Neural progenitor cell (in vitro differentiated cells): ENCODE results near the gene HVCN1. TPM values are rescaled to one million over a fixed set of nuclear protein-coding genes. Genes with fewer than 3 reads are reported as not detected.

Source experiments
- DNase-seq: peaks from one replicate; pipeline ENCODE4 v3.0.0-alpha.2; 2016; ENCODE audit warnings: low spot score
- H2AFZ ChIP-seq: fragments of 200-600 bp; sonication (generic); replicated peaks from 2 replicates; pipeline ENCODE4 v1.6.1; 2016; ENCODE audit warnings: antibody characterized with exemption
- H3F3A ChIP-seq: fragments of 200-600 bp; sonication (generic); 2 replicates; pipeline ENCODE4 v1.6.1; 2016; ENCODE audit warnings: antibody characterized with exemption, low read depth
- H3K27ac ChIP-seq: fragments of 200-600 bp; sonication (generic); 2 replicates; pipeline ENCODE4 v1.5.1; 2016; ENCODE audit warnings: mild to moderate bottlenecking
- H3K27me3 ChIP-seq: fragments of 200-600 bp; sonication (generic); 2 replicates; pipeline ENCODE4 v1.6.1; 2016; ENCODE audit warnings: mild to moderate bottlenecking, moderate library complexity
- H3K36me3 ChIP-seq: fragments of 200-600 bp; sonication (generic); 2 replicates; pipeline ENCODE4 v1.5.1; 2016
- H3K4me1 ChIP-seq: fragments of 200-600 bp; sonication (generic); 2 replicates; pipeline ENCODE4 v1.6.1; 2016; ENCODE audit warnings: mixed run types
- H3K4me2 ChIP-seq: fragments of 200-600 bp; sonication (generic); 2 replicates; pipeline ENCODE4 v1.6.1; 2016
- H3K4me3 ChIP-seq: fragments of 200-600 bp; sonication (generic); 2 replicates; pipeline ENCODE4 v1.5.1; 2016
- H3K79me2 ChIP-seq: fragments of 200-600 bp; sonication (generic); 2 replicates; pipeline ENCODE4 v1.6.1; 2016; ENCODE audit warnings: low read depth
- H3K9ac ChIP-seq: fragments of 200-600 bp; sonication (generic); 2 replicates; pipeline ENCODE4 v1.6.1; 2016
- H3K9me3 ChIP-seq: fragments of 200-600 bp; sonication (generic); 2 replicates; pipeline ENCODE4 v1.5.1; 2016; ENCODE audit warnings: low read depth
- H4K20me1 ChIP-seq: fragments of 200-600 bp; sonication (generic); 2 replicates; pipeline ENCODE4 v1.6.1; 2016; ENCODE audit warnings: low read depth
- H3K27ac Mint-ChIP-seq: 3 replicates; pipeline ENCODE4 v1.8.0; 2021; ENCODE audit warnings: mixed read lengths
- H3K27me3 Mint-ChIP-seq: 2 replicates; pipeline ENCODE4 v1.8.0; 2022; ENCODE audit warnings: low read depth, mild to moderate bottlenecking, inconsistent platforms, moderate library complexity, mixed read lengths; ENCODE audit not compliant: insufficient read depth
- H3K36me3 Mint-ChIP-seq: 3 replicates; pipeline ENCODE4 v1.8.0; 2021; ENCODE audit warnings: mixed read lengths
- H3K4me1 Mint-ChIP-seq: 3 replicates; pipeline ENCODE4 v1.8.0; 2021; ENCODE audit warnings: mixed read lengths
- H3K4me3 Mint-ChIP-seq: 3 replicates; pipeline ENCODE4 v1.8.0; 2021; ENCODE audit warnings: mild to moderate bottlenecking, moderate library complexity, mixed read lengths
- H3K9me3 Mint-ChIP-seq: 3 replicates; pipeline ENCODE4 v1.8.0; 2020; ENCODE audit warnings: mixed read lengths
- EZH2 ChIP-seq: fragments of 200-600 bp; sonication (generic); IDR thresholded peaks from 2 replicates; pipeline ENCODE4 v1.6.1; 2017; ENCODE audit warnings: antibody characterized with exemption, mild to moderate bottlenecking, moderate library complexity
- EZH2phosphoT487 ChIP-seq: fragments of 200-600 bp; sonication (generic); IDR thresholded peaks from 2 replicates; pipeline ENCODE4 v1.6.1; 2017; ENCODE audit warnings: antibody characterized with exemption
- total RNA-seq: library from RNA; depleted of rRNA; stranded (reverse); fragments of >200 nt; gene quantifications from 2 replicates; pipeline ENCODE4 v1.2.3, GENCODE V29; 2015; ENCODE audit warnings: low replicate concordance
- TF ChIP-seq, protein P1 (sequence below): fragments of 200-600 bp; sonication (generic); IDR thresholded peaks from 2 replicates; pipeline ENCODE4 v1.5.1; 2017; ENCODE audit warnings: antibody characterized with exemption, mild to moderate bottlenecking

HVCN1 gene
- total RNA-seq, 1 donor from 2014 or later: 16.4 TPM

DNA sequence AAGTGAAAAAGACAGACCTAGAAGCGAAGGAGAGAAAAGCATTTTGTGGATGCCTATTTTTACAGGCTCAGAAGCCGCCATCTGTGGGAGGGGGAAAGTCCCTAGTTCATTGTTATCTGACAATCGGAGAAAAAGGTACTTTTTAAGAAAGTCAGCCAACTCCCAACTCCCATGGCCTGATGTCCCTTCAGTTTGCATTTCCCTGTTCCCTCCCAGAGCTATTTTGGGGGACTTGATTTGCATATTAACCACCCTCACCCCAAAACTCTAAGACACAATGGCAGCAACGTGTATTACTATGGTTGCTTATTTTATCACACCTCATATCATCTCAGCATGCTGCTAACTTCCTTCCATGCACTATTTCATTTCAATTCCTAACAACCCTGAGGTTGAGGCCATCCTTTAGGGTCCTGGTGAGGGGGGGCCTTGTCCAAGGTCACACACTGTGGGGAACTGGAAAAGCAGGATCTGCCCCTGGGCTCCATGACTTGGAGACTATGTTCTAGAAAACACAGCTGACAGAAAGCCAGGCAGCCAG, 18.7 kb downstream of the HVCN1 start:
- no peak overlapping the region for H3K27ac ChIP-seq
- no peak overlapping the region for H2AFZ ChIP-seq

DNA sequence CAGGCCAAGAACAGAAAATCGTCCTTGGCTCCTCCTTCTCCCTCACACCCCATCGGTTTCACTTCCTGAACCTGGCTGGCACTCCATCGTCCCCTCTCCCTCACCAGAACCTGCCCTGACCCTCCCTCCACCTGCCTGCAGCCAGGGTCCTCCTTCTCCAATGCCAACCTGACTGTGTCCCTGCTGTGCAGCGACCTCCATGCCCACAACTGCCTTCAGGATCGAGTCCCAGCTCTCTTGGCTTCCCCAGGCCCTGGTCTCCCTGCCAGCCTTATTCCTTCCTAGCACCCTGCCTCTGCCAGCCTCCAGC, 19.8 kb downstream of the HVCN1 start:
- Histone ChIP-seq H3K79me2 (no peaks in the 10 kb centered on the region), H3K36me3 (no peaks in the 10 kb centered on the region), H3F3A (no peaks in the 10 kb centered on the region), H3K9me3 (no peaks in the 10 kb centered on the region), H3K9ac (no peak overlapping the region), H3K4me1 (no peaks in the 10 kb centered on the region), H2AFZ (no peak overlapping the region), H3K4me3 (no peak overlapping the region), H3K4me2 (no peak overlapping the region), H3K27ac (no peak overlapping the region), H4K20me1 (no peaks in the 10 kb centered on the region), H3K27me3 (no peaks in the 10 kb centered on the region)
- H3K36me3 Mint-ChIP-seq: peaks cover 10% of the 10 kb centered on the region
- no peak for TF ChIP-seq EZH2phosphoT487
- no peak overlapping the region for H3K27ac Mint-ChIP-seq
- H3K4me1 Mint-ChIP-seq: peaks cover 6% of the 10 kb centered on the region
- DNase-seq: no peak
- H3K9me3 Mint-ChIP-seq: peaks cover 27% of the 10 kb centered on the region
- H3K27me3 Mint-ChIP-seq: peaks cover 9% of the 10 kb centered on the region
- peak overlapping the region; percentile 11 for H3K4me3 Mint-ChIP-seq

More for the DNA sequence above, 18.7 kb downstream of the HVCN1 start:
- H4K20me1 ChIP-seq: no peaks in the 10 kb centered on the region
- no peaks in the 10 kb centered on the region for H3K79me2 ChIP-seq
- peaks cover 6% of the 10 kb centered on the region for H3K4me1 Mint-ChIP-seq
- peaks cover 9% of the 10 kb centered on the region for H3K27me3 Mint-ChIP-seq
- H3K36me3 Mint-ChIP-seq: peaks cover 3% of the 10 kb centered on the region
- no peaks in the 10 kb centered on the region for H3K9me3 ChIP-seq
- no peak overlapping the region for H3K4me3 ChIP-seq
- no peak for DNase-seq
- TF ChIP-seq EZH2phosphoT487: no peak
- no peak for TF ChIP-seq EZH2
- TF ChIP-seq, protein P1, sequence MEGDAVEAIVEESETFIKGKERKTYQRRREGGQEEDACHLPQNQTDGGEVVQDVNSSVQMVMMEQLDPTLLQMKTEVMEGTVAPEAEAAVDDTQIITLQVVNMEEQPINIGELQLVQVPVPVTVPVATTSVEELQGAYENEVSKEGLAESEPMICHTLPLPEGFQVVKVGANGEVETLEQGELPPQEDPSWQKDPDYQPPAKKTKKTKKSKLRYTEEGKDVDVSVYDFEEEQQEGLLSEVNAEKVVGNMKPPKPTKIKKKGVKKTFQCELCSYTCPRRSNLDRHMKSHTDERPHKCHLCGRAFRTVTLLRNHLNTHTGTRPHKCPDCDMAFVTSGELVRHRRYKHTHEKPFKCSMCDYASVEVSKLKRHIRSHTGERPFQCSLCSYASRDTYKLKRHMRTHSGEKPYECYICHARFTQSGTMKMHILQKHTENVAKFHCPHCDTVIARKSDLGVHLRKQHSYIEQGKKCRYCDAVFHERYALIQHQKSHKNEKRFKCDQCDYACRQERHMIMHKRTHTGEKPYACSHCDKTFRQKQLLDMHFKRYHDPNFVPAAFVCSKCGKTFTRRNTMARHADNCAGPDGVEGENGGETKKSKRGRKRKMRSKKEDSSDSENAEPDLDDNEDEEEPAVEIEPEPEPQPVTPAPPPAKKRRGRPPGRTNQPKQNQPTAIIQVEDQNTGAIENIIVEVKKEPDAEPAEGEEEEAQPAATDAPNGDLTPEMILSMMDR: no peak
- H3K9ac ChIP-seq: no peak overlapping the region
- no peaks in the 10 kb centered on the region for H3F3A ChIP-seq
- H3K9me3 Mint-ChIP-seq: peaks cover 21% of the 10 kb centered on the region
- H3K27me3 ChIP-seq: no peaks in the 10 kb centered on the region
- H3K4me1 ChIP-seq: no peaks in the 10 kb centered on the region
- no peak overlapping the region for H3K4me2 ChIP-seq
- H3K4me3 Mint-ChIP-seq: no peak overlapping the region
- no peaks in the 10 kb centered on the region for H3K36me3 ChIP-seq
- no peak overlapping the region for H3K27ac Mint-ChIP-seq

DNA sequence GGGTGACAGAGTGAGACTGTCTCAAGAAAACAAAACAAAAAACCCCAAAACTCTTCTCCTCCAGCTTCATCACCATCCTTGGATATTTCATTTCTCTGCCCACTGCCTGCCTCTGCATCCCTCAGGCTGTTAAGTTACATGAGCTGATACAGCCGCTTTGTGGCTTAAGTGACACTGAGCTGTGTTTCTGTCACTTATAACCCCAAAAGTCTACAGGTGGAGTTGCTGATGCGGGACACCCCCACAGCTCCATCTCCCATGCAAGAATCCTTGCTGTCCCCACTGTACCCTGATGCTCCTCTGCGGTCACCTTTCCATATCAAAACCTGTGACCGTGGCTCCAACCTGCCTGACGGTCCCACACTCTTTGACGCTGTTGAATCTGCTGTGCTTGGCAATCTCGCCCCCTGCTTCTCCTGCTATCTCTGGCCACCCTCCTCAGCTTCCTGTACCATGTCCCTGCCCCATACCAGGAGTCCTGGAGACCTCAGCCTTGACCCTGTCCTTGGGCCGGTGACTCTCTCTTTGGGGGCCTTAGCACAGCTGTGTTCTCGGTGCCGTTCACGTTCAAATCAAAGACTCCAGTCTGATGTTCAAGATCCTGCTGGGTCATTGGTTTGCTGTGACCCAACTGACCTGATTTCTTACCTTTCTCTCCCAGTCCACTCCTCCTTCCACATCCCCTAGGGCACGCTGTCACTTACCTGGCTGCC, 20.3 kb downstream of the HVCN1 start:
- H3K27me3 Mint-ChIP-seq: peaks cover 9% of the 10 kb centered on the region
- no peak for DNase-seq

More for the DNA sequence above, 20.3 kb downstream of the HVCN1 start:
- H3K4me1 ChIP-seq: no peaks in the 10 kb centered on the region
- H3K9me3 ChIP-seq: no peaks in the 10 kb centered on the region
- no peak overlapping the region for H2AFZ ChIP-seq
- H3K4me3 ChIP-seq: no peak overlapping the region
- H3K36me3 ChIP-seq: no peaks in the 10 kb centered on the region
- H3K4me2 ChIP-seq: no peak overlapping the region
- Mint-ChIP-seq H3K9me3 (peaks cover 27% of the 10 kb centered on the region), H3K27ac (no peak overlapping the region), H3K4me3 (no peak overlapping the region), H3K36me3 (peaks cover 10% of the 10 kb centered on the region), H3K4me1 (peaks cover 6% of the 10 kb centered on the region)
- no peaks in the 10 kb centered on the region for H4K20me1 ChIP-seq
- H3F3A ChIP-seq: no peaks in the 10 kb centered on the region
- H3K9ac ChIP-seq: no peak overlapping the region
- no peaks in the 10 kb centered on the region for H3K79me2 ChIP-seq
- H3K27me3 ChIP-seq: no peaks in the 10 kb centered on the region
- TF ChIP-seq, protein P1: no peak
- TF ChIP-seq EZH2 (no peak), EZH2phosphoT487 (no peak)
- H3K27ac ChIP-seq: no peak overlapping the region
